Fibroblast of pulmonary artery (primary cell): ENCODE data around the gene CAMTA1.
A peak's percentile ranks its signal among the peaks of the same experiment; 100 is the strongest.

Experiments
- DNase-seq: peaks from one replicate; pipeline ENCODE4 v3.0.0-alpha.2; 2010; ENCODE audit warnings: low read depth
- H3K4me3 ChIP-seq: replicated peaks from 2 replicates; pipeline ENCODE4 v1.5.1; 2011; ENCODE audit warnings: low read depth, mild to moderate bottlenecking, control low read depth, low read length, moderate library complexity
- CTCF ChIP-seq: IDR thresholded peaks from 2 replicates; pipeline ENCODE4 v1.5.1; 2011; ENCODE audit warnings: mild to moderate bottlenecking, control low read depth, low read length, inconsistent platforms; ENCODE audit errors: missing control alignments

Gene CAMTA1

GRCh38 chr1:7255303-7256058 is 470.2 kb downstream of the CAMTA1 start:
- peak; percentile 4 for DNase-seq
- TF ChIP-seq CTCF: no peak
- H3K4me3 ChIP-seq: no peak overlapping the region

- DNase-seq: no peak
- TF ChIP-seq CTCF: no peak
- no peak overlapping the region for H3K4me3 ChIP-seq
Measured at GRCh38 chr1:7256526-7256925, 471.3 kb downstream of the CAMTA1 start.

GRCh38 chr1:7257225-7257624 is 472.0 kb downstream of the CAMTA1 start:
- DNase-seq: no peak
- no peak overlapping the region for H3K4me3 ChIP-seq
- TF ChIP-seq CTCF: no peak

GRCh38 chr1:7258589-7259135 is 473.4 kb downstream of the CAMTA1 start:
- TF ChIP-seq CTCF: no peak
- no peak overlapping the region for H3K4me3 ChIP-seq
- no peak for DNase-seq

GRCh38 chr1:7259955-7260354 is 474.7 kb downstream of the CAMTA1 start:
- no peak for TF ChIP-seq CTCF
- no peak for DNase-seq
- no peak overlapping the region for H3K4me3 ChIP-seq

GRCh38 chr1:7261490-7261889 is 476.2 kb downstream of the CAMTA1 start:
- TF ChIP-seq CTCF: no peak
- no peak for DNase-seq
- H3K4me3 ChIP-seq: no peak overlapping the region

- no peak for TF ChIP-seq CTCF
- DNase-seq: no peak
- no peak overlapping the region for H3K4me3 ChIP-seq
Measured at GRCh38 chr1:7262611-7263010, 477.4 kb downstream of the CAMTA1 start.
